Suprapubic skin (tissue), 4 donors: Measurements from ENCODE around the gene SYNDIG1. TPM values are rescaled to one million over a fixed set of nuclear protein-coding genes. Genes with fewer than 3 reads are reported as not detected.

Experiments used
- DNase-seq, 2 donors: peaks; one replicate each; pipeline ENCODE4 v3.0.0-alpha.2; 2019; ENCODE audit warnings: low spot score in 2 of 2
- H3K27ac ChIP-seq: fragments of 200-600 bp; sonication (generic); one replicate; pipeline ENCODE4 v1.5.1; 2019
- H3K27me3 ChIP-seq: fragments of 200-600 bp; sonication (generic); one replicate; pipeline ENCODE4 v1.5.1; 2019
- H3K36me3 ChIP-seq: fragments of 200-600 bp; sonication (generic); one replicate; pipeline ENCODE4 v1.5.1; 2019
- H3K4me1 ChIP-seq: fragments of 200-600 bp; sonication (generic); one replicate; pipeline ENCODE4 v1.5.1; 2019
- H3K4me3 ChIP-seq: fragments of 200-600 bp; sonication (generic); one replicate; pipeline ENCODE4 v1.5.1; 2019; ENCODE audit warnings: mild to moderate bottlenecking
- H3K9me3 ChIP-seq: fragments of 200-600 bp; sonication (generic); one replicate; pipeline ENCODE4 v1.5.1; 2019
- EP300 ChIP-seq: sonication (generic); formaldehyde crosslinking; IDR thresholded peaks from one replicate; pipeline ENCODE4 v1.6.1; 2017; ENCODE audit warnings: antibody characterized with exemption
- POLR2A ChIP-seq, 2 donors: fragments of 450-650 bp; IDR thresholded peaks; one replicate each; pipeline ENCODE4 v1.6.1; 2017; ENCODE audit warnings: antibody characterized with exemption in 2 of 2, mild to moderate bottlenecking in 2 of 2, moderate library complexity in 2 of 2
- POLR2AphosphoS5 ChIP-seq, 3 donors: sonication (generic); formaldehyde crosslinking; IDR thresholded peaks; one replicate each; pipeline ENCODE4 v1.6.1; 2017; ENCODE audit warnings: antibody characterized with exemption in 3 of 3
- WGBS: methylation state at CpG from one replicate; pipeline ENCODE4 v1.1.5; 2018; 5-methylcytosine and 5-hydroxymethylcytosine counted together
- total RNA-seq, 4 donors: library from RNA; depleted of rRNA; stranded (reverse); fragments of >200 nt; gene quantifications; one replicate each; pipeline ENCODE4 v1.1.0, GENCODE V29; 2016
- TF ChIP-seq, protein P1 (sequence below), 2 donors: fragments of 200-600 bp in 1 of 2; fragments of 450-650 bp in 1 of 2; sonication (generic) in 1 of 2; IDR thresholded peaks; one replicate each; pipeline ENCODE4 v1.5.1; 2016 to 2019; ENCODE audit warnings: antibody characterized with exemption in 2 of 2, mild to moderate bottlenecking in 1 of 2, moderate library complexity in 1 of 2

The SYNDIG1 gene
- total RNA-seq, 4 donors from 2014 or later, result not detected

DNA sequence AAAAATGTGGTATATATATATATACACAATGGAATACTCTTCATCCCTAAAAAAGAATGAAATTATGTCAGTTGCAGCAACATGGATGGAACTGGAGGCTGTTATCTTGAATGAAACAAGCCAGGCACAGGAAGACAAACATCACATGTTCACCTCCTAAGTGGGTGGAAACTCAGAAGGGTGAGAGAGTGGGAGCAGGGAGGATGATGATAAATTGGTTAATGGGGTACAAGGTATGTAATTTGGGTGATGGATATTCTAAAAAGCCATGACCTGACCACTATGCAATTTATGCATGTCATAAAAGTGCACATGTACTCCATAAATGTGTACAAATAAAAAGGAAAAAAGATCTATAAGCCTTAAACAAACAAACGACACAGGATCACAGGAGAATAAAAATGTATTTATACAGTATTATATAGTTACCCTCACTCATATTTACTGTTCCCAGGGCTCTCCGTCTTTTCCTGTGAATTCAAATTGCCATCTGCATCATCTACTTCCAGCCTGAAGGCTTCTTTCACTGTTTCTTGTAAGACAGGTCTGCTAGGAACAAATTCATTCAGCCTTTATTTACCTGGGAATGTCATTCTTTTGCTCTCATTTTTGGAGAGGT lies 89.8 kb downstream of the SYNDIG1 start:
- peaks cover 3% of the 10 kb centered on the region for H3K9me3 ChIP-seq
- no peak overlapping the region for H3K4me3 ChIP-seq
- no peaks in the 10 kb centered on the region for H3K4me1 ChIP-seq
- H3K27me3 ChIP-seq, result no peaks in the 10 kb centered on the region
- no peak overlapping the region for H3K27ac ChIP-seq
- TF ChIP-seq EP300 (no peak), POLR2AphosphoS5 (IDR thresholded peaks at IDR 0.05) (no peak), POLR2A (IDR thresholded peaks at IDR 0.05) (no peak)
- TF ChIP-seq, protein P1, sequence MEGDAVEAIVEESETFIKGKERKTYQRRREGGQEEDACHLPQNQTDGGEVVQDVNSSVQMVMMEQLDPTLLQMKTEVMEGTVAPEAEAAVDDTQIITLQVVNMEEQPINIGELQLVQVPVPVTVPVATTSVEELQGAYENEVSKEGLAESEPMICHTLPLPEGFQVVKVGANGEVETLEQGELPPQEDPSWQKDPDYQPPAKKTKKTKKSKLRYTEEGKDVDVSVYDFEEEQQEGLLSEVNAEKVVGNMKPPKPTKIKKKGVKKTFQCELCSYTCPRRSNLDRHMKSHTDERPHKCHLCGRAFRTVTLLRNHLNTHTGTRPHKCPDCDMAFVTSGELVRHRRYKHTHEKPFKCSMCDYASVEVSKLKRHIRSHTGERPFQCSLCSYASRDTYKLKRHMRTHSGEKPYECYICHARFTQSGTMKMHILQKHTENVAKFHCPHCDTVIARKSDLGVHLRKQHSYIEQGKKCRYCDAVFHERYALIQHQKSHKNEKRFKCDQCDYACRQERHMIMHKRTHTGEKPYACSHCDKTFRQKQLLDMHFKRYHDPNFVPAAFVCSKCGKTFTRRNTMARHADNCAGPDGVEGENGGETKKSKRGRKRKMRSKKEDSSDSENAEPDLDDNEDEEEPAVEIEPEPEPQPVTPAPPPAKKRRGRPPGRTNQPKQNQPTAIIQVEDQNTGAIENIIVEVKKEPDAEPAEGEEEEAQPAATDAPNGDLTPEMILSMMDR (IDR thresholded peaks at IDR 0.05), result no peak
- H3K36me3 ChIP-seq, result no peaks in the 10 kb centered on the region
- no peak for DNase-seq
- 67% methylated on average over 2 of the region's 2 CpGs for WGBS

DNA sequence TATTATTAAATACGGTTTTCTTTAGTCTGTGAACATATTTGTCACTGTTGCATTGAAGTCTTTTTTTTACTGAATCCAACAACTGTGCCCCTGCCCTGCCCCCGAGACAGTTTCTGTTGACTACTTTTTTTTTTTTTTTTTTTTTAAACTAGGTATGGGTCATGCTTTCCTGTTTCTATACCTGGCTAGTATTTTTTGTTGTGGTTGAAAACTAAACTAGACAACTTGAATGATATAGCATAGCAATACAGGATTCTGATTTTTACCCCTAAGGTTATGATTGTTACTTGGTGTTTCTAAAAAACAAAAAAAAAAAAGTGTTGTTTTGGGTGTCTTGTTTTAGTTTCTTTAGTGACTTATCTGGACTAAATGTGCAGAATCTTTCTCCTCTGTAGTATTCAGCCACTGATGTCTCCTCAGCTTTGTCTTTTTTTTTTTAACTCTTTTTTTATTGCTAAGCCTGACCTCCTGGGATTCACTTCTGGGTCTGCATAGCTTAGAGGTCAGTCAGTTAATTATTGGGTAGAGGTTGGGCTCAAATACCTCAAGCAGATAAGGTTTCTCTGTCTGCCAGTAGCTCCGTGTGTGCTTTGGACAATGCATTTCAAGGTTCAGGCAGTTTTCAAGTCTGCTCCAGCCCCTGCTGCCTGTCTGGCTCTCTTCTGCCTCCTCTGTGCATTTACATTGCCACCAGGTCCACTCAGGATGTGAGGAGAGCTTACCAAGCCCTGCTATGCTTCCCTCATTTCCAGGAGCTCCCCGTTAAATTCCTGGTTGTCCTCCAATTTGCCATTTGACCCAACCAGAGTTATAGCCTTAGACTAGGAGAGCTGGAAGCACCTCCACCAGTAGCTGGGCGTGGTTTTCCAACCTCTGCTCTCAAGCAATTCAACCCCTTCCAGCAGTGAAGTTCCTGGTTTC lies 91.4 kb downstream of the SYNDIG1 start:
- no peak overlapping the region for H3K27ac ChIP-seq
- no peak for TF ChIP-seq POLR2AphosphoS5 (IDR thresholded peaks at IDR 0.05)
- no peak for TF ChIP-seq EP300
- TF ChIP-seq, protein P1 (IDR thresholded peaks at IDR 0.05), result no peak
- no peak for TF ChIP-seq POLR2A (IDR thresholded peaks at IDR 0.05)
- H3K4me3 ChIP-seq, result no peak overlapping the region
- WGBS, result 72% methylated on average over 5 of the region's 5 CpGs
- peaks cover 3% of the 10 kb centered on the region for H3K9me3 ChIP-seq
- DNase-seq, result no peak
- H3K27me3 ChIP-seq, result no peaks in the 10 kb centered on the region
- no peaks in the 10 kb centered on the region for H3K36me3 ChIP-seq
- no peaks in the 10 kb centered on the region for H3K4me1 ChIP-seq

DNA sequence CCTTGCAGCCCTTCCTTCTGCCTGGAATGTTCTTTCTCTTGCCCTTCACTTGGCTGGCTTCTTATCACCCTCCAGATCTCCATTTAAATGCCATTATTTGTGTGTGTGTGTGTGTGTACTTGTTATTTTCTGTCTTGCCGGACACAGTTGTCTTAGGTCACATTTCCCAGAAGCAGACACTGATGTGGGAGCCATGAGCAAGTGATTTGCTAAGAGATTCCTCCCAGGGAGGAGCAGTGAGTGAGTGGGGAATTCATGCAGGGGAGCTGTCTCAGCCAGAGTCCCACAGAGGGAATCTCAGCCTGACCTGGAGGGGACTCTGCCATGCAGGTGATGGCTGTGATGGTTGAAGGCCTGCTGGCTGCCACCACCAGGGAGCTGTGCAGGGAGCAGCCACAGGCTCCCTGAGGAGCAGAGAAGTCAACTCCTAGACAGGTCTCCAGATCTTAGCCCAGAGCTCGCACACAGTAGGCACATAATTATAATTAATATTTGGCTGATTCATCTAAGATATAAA lies 96.5 kb downstream of the SYNDIG1 start:
- Histone ChIP-seq H3K9me3 (no peaks in the 10 kb centered on the region), H3K4me3 (no peak overlapping the region), H3K4me1 (no peaks in the 10 kb centered on the region), H3K27ac (no peak overlapping the region), H3K27me3 (no peaks in the 10 kb centered on the region), H3K36me3 (no peaks in the 10 kb centered on the region)
- no peak for DNase-seq
- 82% methylated on average over 2 of the region's 2 CpGs for WGBS
- no peak for TF ChIP-seq POLR2A (IDR thresholded peaks at IDR 0.05)
- TF ChIP-seq, protein P1 (IDR thresholded peaks at IDR 0.05), result no peak
- TF ChIP-seq EP300, result no peak
- no peak for TF ChIP-seq POLR2AphosphoS5 (IDR thresholded peaks at IDR 0.05)

DNA sequence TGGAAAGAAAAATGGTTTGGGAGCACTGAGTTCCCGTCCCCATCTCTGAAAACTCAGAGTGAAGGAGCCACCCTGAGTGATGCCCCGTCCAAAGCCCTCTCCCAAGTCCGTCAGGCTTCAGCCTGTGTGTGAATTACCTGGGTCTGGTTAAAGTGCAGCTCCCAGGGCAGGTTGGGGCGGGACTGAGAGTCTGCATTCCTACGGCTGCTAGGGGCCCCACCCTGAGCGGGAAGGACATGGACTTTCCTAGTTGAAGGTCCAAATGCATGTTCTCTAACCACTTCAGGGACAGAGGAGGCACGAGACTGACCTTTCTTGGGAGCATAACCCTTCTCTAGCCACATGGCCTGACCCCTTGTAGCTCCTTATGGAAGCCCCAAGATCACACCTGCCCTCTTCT lies 97.2 kb downstream of the SYNDIG1 start:
- no peaks in the 10 kb centered on the region for H3K9me3 ChIP-seq
- no peak for DNase-seq
- no peaks in the 10 kb centered on the region for H3K4me1 ChIP-seq
- H3K36me3 ChIP-seq, result no peaks in the 10 kb centered on the region
- H3K4me3 ChIP-seq, result no peak overlapping the region
- H3K27me3 ChIP-seq, result no peaks in the 10 kb centered on the region
- 85% methylated on average over 7 of the region's 7 CpGs for WGBS
- TF ChIP-seq POLR2AphosphoS5 (IDR thresholded peaks at IDR 0.05) (no peak), POLR2A (IDR thresholded peaks at IDR 0.05) (no peak), EP300 (no peak)
- TF ChIP-seq, protein P1 (IDR thresholded peaks at IDR 0.05), result no peak
- no peak overlapping the region for H3K27ac ChIP-seq

DNA sequence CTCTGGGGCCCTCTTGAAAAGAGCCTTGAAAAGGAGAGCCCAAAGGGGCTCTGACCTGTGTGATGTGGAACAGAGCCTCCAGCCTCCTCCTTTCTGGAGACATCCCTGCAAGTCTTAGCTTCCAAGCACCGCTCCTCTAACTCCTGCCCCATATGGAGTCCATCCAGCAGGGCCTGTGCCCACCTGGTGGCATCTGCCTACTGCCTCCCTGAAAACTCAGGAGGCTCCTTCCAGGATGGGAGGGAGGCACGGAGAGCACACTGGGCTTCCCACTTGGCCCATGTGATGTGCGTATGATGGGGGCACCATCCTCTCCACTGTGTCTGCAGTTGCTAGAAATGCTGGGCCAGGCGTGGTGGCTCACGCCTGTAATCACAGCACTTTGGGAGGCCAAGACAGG lies 98.1 kb downstream of the SYNDIG1 start:
- no peaks in the 10 kb centered on the region for H3K27me3 ChIP-seq
- no peaks in the 10 kb centered on the region for H3K9me3 ChIP-seq
- no peak for TF ChIP-seq POLR2AphosphoS5 (IDR thresholded peaks at IDR 0.05)
- TF ChIP-seq, protein P1 (IDR thresholded peaks at IDR 0.05), result no peak
- TF ChIP-seq EP300, result no peak
- TF ChIP-seq POLR2A (IDR thresholded peaks at IDR 0.05), result no peak
- no peaks in the 10 kb centered on the region for H3K36me3 ChIP-seq
- H3K27ac ChIP-seq, result no peak overlapping the region
- no peak overlapping the region for H3K4me3 ChIP-seq
- 97% methylated on average over 5 of the region's 5 CpGs for WGBS
- no peaks in the 10 kb centered on the region for H3K4me1 ChIP-seq
- DNase-seq, result no peak
